ENCODE measurements around the gene SLC23A3.

DNA sequence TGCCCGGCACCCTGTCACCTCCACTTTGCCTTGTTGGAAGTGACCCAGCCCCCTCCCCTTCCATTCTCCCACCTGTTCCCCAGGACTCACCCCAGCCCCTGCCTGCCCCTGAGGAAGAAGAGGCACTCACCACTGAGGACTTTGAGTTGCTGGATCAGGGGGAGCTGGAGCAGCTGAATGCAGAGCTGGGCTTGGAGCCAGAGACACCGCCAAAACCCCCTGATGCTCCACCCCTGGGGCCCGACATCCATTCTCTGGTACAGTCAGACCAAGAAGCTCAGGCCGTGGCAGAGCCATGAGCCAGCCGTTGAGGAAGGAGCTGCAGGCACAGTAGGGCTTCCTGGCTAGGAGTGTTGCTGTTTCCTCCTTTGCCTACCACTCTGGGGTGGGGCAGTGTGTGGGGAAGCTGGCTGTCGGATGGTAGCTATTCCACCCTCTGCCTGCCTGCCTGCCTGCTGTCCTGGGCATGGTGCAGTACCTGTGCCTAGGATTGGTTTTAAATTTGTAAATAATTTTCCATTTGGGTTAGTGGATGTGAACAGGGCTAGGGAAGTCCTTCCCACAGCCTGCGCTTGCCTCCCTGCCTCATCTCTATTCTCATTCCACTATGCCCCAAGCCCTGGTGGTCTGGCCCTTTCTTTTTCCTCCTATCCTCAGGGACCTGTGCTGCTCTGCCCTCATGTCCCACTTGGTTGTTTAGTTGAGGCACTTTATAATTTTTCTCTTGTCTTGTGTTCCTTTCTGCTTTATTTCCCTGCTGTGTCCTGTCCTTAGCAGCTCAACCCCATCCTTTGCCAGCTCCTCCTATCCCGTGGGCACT, 12.7 kb upstream of the SLC23A3 start:
- TF ChIP-seq, protein P1, sequence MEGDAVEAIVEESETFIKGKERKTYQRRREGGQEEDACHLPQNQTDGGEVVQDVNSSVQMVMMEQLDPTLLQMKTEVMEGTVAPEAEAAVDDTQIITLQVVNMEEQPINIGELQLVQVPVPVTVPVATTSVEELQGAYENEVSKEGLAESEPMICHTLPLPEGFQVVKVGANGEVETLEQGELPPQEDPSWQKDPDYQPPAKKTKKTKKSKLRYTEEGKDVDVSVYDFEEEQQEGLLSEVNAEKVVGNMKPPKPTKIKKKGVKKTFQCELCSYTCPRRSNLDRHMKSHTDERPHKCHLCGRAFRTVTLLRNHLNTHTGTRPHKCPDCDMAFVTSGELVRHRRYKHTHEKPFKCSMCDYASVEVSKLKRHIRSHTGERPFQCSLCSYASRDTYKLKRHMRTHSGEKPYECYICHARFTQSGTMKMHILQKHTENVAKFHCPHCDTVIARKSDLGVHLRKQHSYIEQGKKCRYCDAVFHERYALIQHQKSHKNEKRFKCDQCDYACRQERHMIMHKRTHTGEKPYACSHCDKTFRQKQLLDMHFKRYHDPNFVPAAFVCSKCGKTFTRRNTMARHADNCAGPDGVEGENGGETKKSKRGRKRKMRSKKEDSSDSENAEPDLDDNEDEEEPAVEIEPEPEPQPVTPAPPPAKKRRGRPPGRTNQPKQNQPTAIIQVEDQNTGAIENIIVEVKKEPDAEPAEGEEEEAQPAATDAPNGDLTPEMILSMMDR (IDR thresholded peaks at IDR 0.05), result no peak
- TF ChIP-seq POLR2A (IDR thresholded peaks at IDR 0.05), result no peak
